ENCODE measurements around the gene RASEF.

The RASEF gene

DNA sequence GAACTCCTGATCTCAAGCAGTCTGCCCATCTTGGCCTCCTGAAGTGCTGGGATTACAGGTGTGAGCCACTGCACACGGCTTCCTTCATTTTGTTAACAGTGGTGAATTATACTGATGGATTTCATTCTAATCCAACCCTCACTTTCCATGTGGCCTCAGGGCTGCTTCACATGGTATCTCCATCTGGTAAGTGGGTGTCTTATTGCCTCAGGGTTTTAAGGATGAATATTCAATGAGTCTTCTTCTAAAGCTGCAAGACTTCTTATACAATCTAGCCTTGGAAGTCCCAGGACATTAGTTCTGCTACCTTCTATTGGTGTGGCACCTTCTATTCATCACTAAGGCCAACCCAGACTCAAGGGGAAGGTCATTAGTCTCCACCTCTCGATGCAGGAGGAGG, 8.7 kb upstream of the RASEF start:
- Histone ChIP-seq H3K27ac (ENCODE audit: low read length) (no peak overlapping the region), H3K9ac (ENCODE audit: low read length) (no peak overlapping the region), H3K4me3 (ENCODE audit: low read length) (no peak overlapping the region), H3K27me3 (replicated peaks; ENCODE audit: insufficient read depth, low read length) (no peaks in the 10 kb centered on the region), H3K36me3 (replicated peaks; ENCODE audit: insufficient read depth, low read length) (no peaks in the 10 kb centered on the region), H3K9me2 (replicated peaks; ENCODE audit: insufficient read depth, low read length) (no peaks in the 10 kb centered on the region), H4K20me1 (ENCODE audit: insufficient read depth, low read length) (no peaks in the 10 kb centered on the region), H3F3A (ENCODE audit: insufficient read depth, low read length) (no peaks in the 10 kb centered on the region), H2AFZ (ENCODE audit: low read length) (no peak overlapping the region), H3K9me3 (replicated peaks; ENCODE audit: insufficient read depth, low read length) (no peaks in the 10 kb centered on the region), H3K79me2 (ENCODE audit: low read length) (no peaks in the 10 kb centered on the region), H3K4me2 (ENCODE audit: low read depth, low read length) (no peak overlapping the region), H3K4me1 (ENCODE audit: low read length) (no peaks in the 10 kb centered on the region)
- no peak for DNase-seq
- TF ChIP-seq, protein P1, sequence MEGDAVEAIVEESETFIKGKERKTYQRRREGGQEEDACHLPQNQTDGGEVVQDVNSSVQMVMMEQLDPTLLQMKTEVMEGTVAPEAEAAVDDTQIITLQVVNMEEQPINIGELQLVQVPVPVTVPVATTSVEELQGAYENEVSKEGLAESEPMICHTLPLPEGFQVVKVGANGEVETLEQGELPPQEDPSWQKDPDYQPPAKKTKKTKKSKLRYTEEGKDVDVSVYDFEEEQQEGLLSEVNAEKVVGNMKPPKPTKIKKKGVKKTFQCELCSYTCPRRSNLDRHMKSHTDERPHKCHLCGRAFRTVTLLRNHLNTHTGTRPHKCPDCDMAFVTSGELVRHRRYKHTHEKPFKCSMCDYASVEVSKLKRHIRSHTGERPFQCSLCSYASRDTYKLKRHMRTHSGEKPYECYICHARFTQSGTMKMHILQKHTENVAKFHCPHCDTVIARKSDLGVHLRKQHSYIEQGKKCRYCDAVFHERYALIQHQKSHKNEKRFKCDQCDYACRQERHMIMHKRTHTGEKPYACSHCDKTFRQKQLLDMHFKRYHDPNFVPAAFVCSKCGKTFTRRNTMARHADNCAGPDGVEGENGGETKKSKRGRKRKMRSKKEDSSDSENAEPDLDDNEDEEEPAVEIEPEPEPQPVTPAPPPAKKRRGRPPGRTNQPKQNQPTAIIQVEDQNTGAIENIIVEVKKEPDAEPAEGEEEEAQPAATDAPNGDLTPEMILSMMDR (IDR thresholded peaks at IDR 0.05; ENCODE audit: low read length): no peak
- no peak for TF ChIP-seq EZH2phosphoT487 (IDR thresholded peaks at IDR 0.05; ENCODE audit: low read length)
- TF ChIP-seq EZH2 (optimal IDR thresholded peaks at IDR 0.05; ENCODE audit: low read depth, low read length): no peak

DNA sequence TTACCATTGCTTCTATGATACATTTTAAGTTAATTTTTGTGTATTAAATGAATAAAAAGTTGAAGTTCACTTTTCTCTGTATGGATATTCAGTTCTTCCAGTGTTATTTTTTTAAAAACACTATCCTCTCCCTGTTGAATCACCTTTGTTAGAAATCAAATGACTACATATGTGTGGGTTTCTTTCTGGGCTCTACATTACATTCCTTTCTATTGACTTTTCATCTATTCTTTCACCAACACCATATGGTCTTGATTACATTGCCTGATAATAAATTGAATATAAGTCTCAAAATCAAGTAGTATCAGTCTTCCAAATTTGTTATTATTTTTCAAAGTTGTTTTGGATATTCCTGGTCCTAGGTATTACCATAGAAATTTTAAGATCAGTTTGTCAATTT, 7.3 kb upstream of the RASEF start:
- no peaks in the 10 kb centered on the region for H3K36me3 ChIP-seq (replicated peaks; ENCODE audit: insufficient read depth, low read length)
- H3F3A ChIP-seq (ENCODE audit: insufficient read depth, low read length): no peaks in the 10 kb centered on the region
- no peak overlapping the region for H3K27ac ChIP-seq (ENCODE audit: low read length)
- no peak overlapping the region for H3K9ac ChIP-seq (ENCODE audit: low read length)
- TF ChIP-seq, protein P1 (IDR thresholded peaks at IDR 0.05; ENCODE audit: low read length): no peak
- no peak for TF ChIP-seq EZH2phosphoT487 (IDR thresholded peaks at IDR 0.05; ENCODE audit: low read length)
- TF ChIP-seq EZH2 (optimal IDR thresholded peaks at IDR 0.05; ENCODE audit: low read depth, low read length): no peak
- no peaks in the 10 kb centered on the region for H3K27me3 ChIP-seq (replicated peaks; ENCODE audit: insufficient read depth, low read length)
- no peaks in the 10 kb centered on the region for H3K79me2 ChIP-seq (ENCODE audit: low read length)
- H3K4me1 ChIP-seq (ENCODE audit: low read length): no peaks in the 10 kb centered on the region
- no peaks in the 10 kb centered on the region for H4K20me1 ChIP-seq (ENCODE audit: insufficient read depth, low read length)
- H3K4me3 ChIP-seq (ENCODE audit: low read length): no peak overlapping the region
- H2AFZ ChIP-seq (ENCODE audit: low read length): no peak overlapping the region
- H3K9me2 ChIP-seq (replicated peaks; ENCODE audit: insufficient read depth, low read length): no peaks in the 10 kb centered on the region
- no peaks in the 10 kb centered on the region for H3K9me3 ChIP-seq (replicated peaks; ENCODE audit: insufficient read depth, low read length)
- no peak overlapping the region for H3K4me2 ChIP-seq (ENCODE audit: low read depth, low read length)
- no peak for DNase-seq

DNA sequence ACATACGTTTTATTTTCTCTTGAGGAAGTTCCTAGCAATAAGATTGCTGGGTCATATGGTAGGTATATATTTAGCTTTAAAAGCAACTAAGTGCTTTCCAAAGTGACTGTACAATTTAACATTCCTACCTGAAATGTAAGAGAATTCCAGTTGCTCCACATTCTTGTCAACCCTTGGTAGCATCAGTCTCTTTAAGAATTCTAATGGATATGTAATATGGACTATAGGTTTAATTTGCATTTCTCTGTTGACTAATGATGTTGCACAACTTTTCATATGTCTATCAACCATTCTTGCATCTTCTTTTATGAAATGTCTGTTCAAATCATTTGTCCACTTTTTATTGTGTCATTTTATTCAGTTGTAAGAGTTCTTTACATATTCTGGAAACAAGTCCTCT, 6.7 kb upstream of the RASEF start:
- no peak overlapping the region for H2AFZ ChIP-seq (ENCODE audit: low read length)
- TF ChIP-seq, protein P1 (IDR thresholded peaks at IDR 0.05; ENCODE audit: low read length): no peak
- TF ChIP-seq EZH2phosphoT487 (IDR thresholded peaks at IDR 0.05; ENCODE audit: low read length) (no peak), EZH2 (optimal IDR thresholded peaks at IDR 0.05; ENCODE audit: low read depth, low read length) (no peak)
- H3K4me1 ChIP-seq (ENCODE audit: low read length): no peaks in the 10 kb centered on the region
- no peaks in the 10 kb centered on the region for H3K9me2 ChIP-seq (replicated peaks; ENCODE audit: insufficient read depth, low read length)
- H3K9ac ChIP-seq (ENCODE audit: low read length): no peak overlapping the region
- no peaks in the 10 kb centered on the region for H4K20me1 ChIP-seq (ENCODE audit: insufficient read depth, low read length)
- no peaks in the 10 kb centered on the region for H3K27me3 ChIP-seq (replicated peaks; ENCODE audit: insufficient read depth, low read length)
- DNase-seq: no peak
- H3K9me3 ChIP-seq (replicated peaks; ENCODE audit: insufficient read depth, low read length): no peaks in the 10 kb centered on the region
- H3K27ac ChIP-seq (ENCODE audit: low read length): no peak overlapping the region
- H3F3A ChIP-seq (ENCODE audit: insufficient read depth, low read length): no peaks in the 10 kb centered on the region
- no peak overlapping the region for H3K4me2 ChIP-seq (ENCODE audit: low read depth, low read length)
- H3K4me3 ChIP-seq (ENCODE audit: low read length): no peak overlapping the region
- no peaks in the 10 kb centered on the region for H3K79me2 ChIP-seq (ENCODE audit: low read length)
- H3K36me3 ChIP-seq (replicated peaks; ENCODE audit: insufficient read depth, low read length): no peaks in the 10 kb centered on the region
